SK-N-SH (cell line): Measurements from ENCODE around the gene SNX21. TPM values are rescaled to one million over a fixed set of nuclear protein-coding genes. Genes with fewer than 3 reads are reported as not detected.

Experiments used
- CTCF ChIA-PET: fragments of 300-600, 350-600 bp; formaldehyde crosslinking; extraction: SDS; loops from one replicate; lab custom pipeline; 2021; lab: Yijun Ruan, JAX
- POLR2A ChIA-PET: fragments of 350-600 bp; sonication (Branson Sonifier 250); formaldehyde crosslinking; extraction: SDS; loops from one replicate; lab custom pipeline; 2020; ENCODE audit warnings: antibody characterized with exemption, inconsistent platforms; lab: Yijun Ruan, JAX
- DNase-seq: peaks from one replicate; pipeline ENCODE4 v3.0.0; 2012
- H2AFZ ChIP-seq: fragments of 200-600 bp; sonication (generic); 2 replicates; pipeline ENCODE4 v1.8.1; 2016; ENCODE audit warnings: antibody characterized with exemption, mild to moderate bottlenecking, low read depth
- H3F3A ChIP-seq: fragments of 200-600 bp; sonication (generic); replicated peaks from 2 replicates; pipeline ENCODE3; 2016; ENCODE audit warnings: antibody characterized with exemption, mild to moderate bottlenecking; ENCODE audit not compliant: insufficient read depth
- H3K27ac ChIP-seq, 2 experiments: fragments of 200-500 bp in 1 of 2; fragments of 200-600 bp in 1 of 2; sonication (Bioruptor generic) in 1 of 2; sonication (generic), shearing (Covaris generic) in 1 of 2; 2 replicates each; pipeline versions ENCODE4 v1.5.1 to v1.6.1; 2014 to 2016; ENCODE audit warnings: low read depth in 2 of 2, inconsistent platforms in 1 of 2, low read length in 1 of 2, mild to moderate bottlenecking in 1 of 2, mixed read lengths in 1 of 2
- H3K27me3 ChIP-seq: fragments of 200-600 bp; sonication (generic), shearing (Covaris generic); 2 replicates; pipeline ENCODE4 v1.6.1; 2016; ENCODE audit warnings: mixed run types; ENCODE audit not compliant: insufficient read depth
- H3K36me3 ChIP-seq, 2 experiments: fragments of 200-500 bp in 1 of 2; fragments of 200-600 bp in 1 of 2; sonication (Bioruptor generic) in 1 of 2; sonication (generic) in 1 of 2; replicated peaks in 1 of 2; 2 replicates each; pipeline versions ENCODE3 to v1.5.1; 2014 to 2016; ENCODE audit warnings: low read length in 1 of 2, mild to moderate bottlenecking in 1 of 2; ENCODE audit not compliant: insufficient read depth in 2 of 2, control insufficient read depth in 1 of 2
- H3K4me1 ChIP-seq, 2 experiments: fragments of 200-500 bp in 1 of 2; fragments of 200-600 bp in 1 of 2; sonication (Bioruptor generic) in 1 of 2; sonication (generic), shearing (Covaris generic) in 1 of 2; 2 replicates each; pipeline versions ENCODE4 v1.5.1 to v1.6.1; 2014 to 2016; ENCODE audit warnings: low read depth in 1 of 2, low read length in 1 of 2, mixed run types in 1 of 2; ENCODE audit not compliant: insufficient read depth in 2 of 2, control insufficient read depth in 1 of 2
- H3K4me2 ChIP-seq: fragments of 200-600 bp; sonication (generic), shearing (Covaris generic); 2 replicates; pipeline ENCODE4 v1.6.1; 2017; ENCODE audit warnings: mixed run types
- H3K4me3 ChIP-seq, 2 experiments: fragments of 200-500 bp in 1 of 2; fragments of 200-600 bp in 1 of 2; sonication (Bioruptor generic) in 1 of 2; sonication (generic), shearing (Covaris generic) in 1 of 2; 2 replicates each; pipeline versions ENCODE4 v1.5.1 to v1.8.1; 2014 to 2016; ENCODE audit warnings: low read depth in 2 of 2, inconsistent platforms in 1 of 2, low read length in 1 of 2, mild to moderate bottlenecking in 1 of 2, mixed read lengths in 1 of 2, moderate library complexity in 1 of 2
- H3K79me2 ChIP-seq: fragments of 200-600 bp; sonication (generic); 2 replicates; pipeline ENCODE4 v1.8.1; 2017; ENCODE audit warnings: mild to moderate bottlenecking; ENCODE audit not compliant: insufficient read depth
- H3K9ac ChIP-seq: fragments of 200-600 bp; sonication (generic); 2 replicates; pipeline ENCODE4 v1.6.1; 2017; ENCODE audit warnings: mixed run types
- H3K9me2 ChIP-seq: fragments of 200-600 bp; sonication (generic); 2 replicates; pipeline ENCODE4 v1.6.1; 2017; ENCODE audit warnings: mixed run types
- H3K9me3 ChIP-seq: fragments of 200-600 bp; sonication (generic); 2 replicates; pipeline ENCODE4 v1.6.1; 2017; ENCODE audit warnings: mixed run types, mild to moderate bottlenecking, moderate library complexity
- H4K20me1 ChIP-seq: fragments of 200-600 bp; sonication (generic); 2 replicates; pipeline ENCODE4 v1.6.1; 2017; ENCODE audit warnings: mild to moderate bottlenecking, mixed run types; ENCODE audit not compliant: insufficient read depth
- CHD2 ChIP-seq: fragments of 150-350 bp; IDR thresholded peaks from 2 replicates; pipeline ENCODE4 v1.6.1; 2018; ENCODE audit warnings: low read length; ENCODE audit not compliant: partially characterized antibody
- ELF1 ChIP-seq: IDR thresholded peaks from 2 replicates; pipeline ENCODE4 v1.4.0; 2012
- FOSL2 ChIP-seq: IDR thresholded peaks from 2 replicates; pipeline ENCODE4 v1.4.0; 2012; ENCODE audit warnings: low read depth, mild to moderate bottlenecking, moderate library complexity, borderline replicate concordance
- GATA2 ChIP-seq: sonication (generic); formaldehyde crosslinking; IDR thresholded peaks from 2 replicates; pipeline ENCODE4 v1.5.0; 2020; ENCODE audit warnings: mild to moderate bottlenecking, missing genetic modification reagents
- IRF3 ChIP-seq: fragments of 150-350 bp; IDR thresholded peaks from 2 replicates; pipeline ENCODE4 v1.6.1; 2016; ENCODE audit warnings: mild to moderate bottlenecking, low read depth, low read length
- JUND ChIP-seq: IDR thresholded peaks from 2 replicates; pipeline ENCODE4 v1.4.0; 2012
- MAX ChIP-seq: IDR thresholded peaks from 2 replicates; pipeline ENCODE4 v1.4.0; 2012; ENCODE audit warnings: low read depth
- MXI1 ChIP-seq: IDR thresholded peaks from 2 replicates; pipeline ENCODE4 v1.6.1; 2012; ENCODE audit warnings: mild to moderate bottlenecking, low read depth, low read length, improper control_type of control experiment
- NRF1 ChIP-seq: IDR thresholded peaks from 2 replicates; pipeline ENCODE4 v1.6.1; 2012; ENCODE audit warnings: low read depth, mild to moderate bottlenecking, low read length
- POLR2AphosphoS5 ChIP-seq: IDR thresholded peaks from 2 replicates; pipeline ENCODE4 v1.6.1; 2012; ENCODE audit warnings: low read depth, low read length
- RCOR1 ChIP-seq: fragments of 150-350 bp; IDR thresholded peaks from 2 replicates; pipeline ENCODE4 v1.6.1; 2017; ENCODE audit warnings: antibody characterized with exemption, low read length
- SIN3A ChIP-seq: IDR thresholded peaks from 2 replicates; pipeline ENCODE4 v1.6.1; 2012; ENCODE audit warnings: low read depth, mild to moderate bottlenecking, low read length, moderate library complexity, borderline replicate concordance
- SMC3 ChIP-seq: IDR thresholded peaks from 2 replicates; pipeline ENCODE4 v1.6.1; 2012; ENCODE audit warnings: low read depth, low read length, improper control_type of control experiment
- TEAD4 ChIP-seq: IDR thresholded peaks from 2 replicates; pipeline ENCODE4 v1.4.0; 2012; ENCODE audit warnings: mild to moderate bottlenecking, borderline replicate concordance; ENCODE audit not compliant: insufficient read depth
- YY1 ChIP-seq: IDR thresholded peaks from 2 replicates; pipeline ENCODE4 v1.4.0; 2012; ENCODE audit warnings: low read depth, mild to moderate bottlenecking
- WGBS: methylation state at CpG from one replicate; pipeline ENCODE4 v1.1.6; 2017; ENCODE audit warnings: low lambda C conversion rate; 5-methylcytosine and 5-hydroxymethylcytosine counted together
- polyA plus RNA-seq, 3 experiments: library from polyadenylated mRNA; depleted of rRNA; stranded (reverse); fragments of >200 nt; gene quantifications; 2 replicates each; pipeline ENCODE4 v1.2.3, GENCODE V29; 2012

The SNX21 gene
- polyA plus RNA-seq, 1 of the 3 experiments (the other 2 are of a cell fraction): 22.1 TPM

- Histone ChIP-seq H4K20me1 (no peaks in the 10 kb centered on the region), H3K9ac (no peak overlapping the region), H3K9me3 (no peaks in the 10 kb centered on the region), H3K9me2 (no peaks in the 10 kb centered on the region), H3K27me3 (no peaks in the 10 kb centered on the region), H2AFZ (no peak overlapping the region), H3K36me3 (no peaks in the 10 kb centered on the region), H3F3A (no peaks in the 10 kb centered on the region), H3K4me2 (no peak overlapping the region), H3K4me1 (peaks cover under 1 to 6% of the 10 kb centered on the region in 2 experiments; a peak in 1 of 4 replicates), H3K4me3 (no peak overlapping the region), H3K27ac (no peak overlapping the region), H3K79me2 (peaks cover 8% of the 10 kb centered on the region)
- no peak for DNase-seq
- CTCF ChIA-PET: interaction anchor here (1.2 kb wide), 1 partner anchor 62 kb away, joined by 5 read pairs; no protein-coding TSS in a partner anchor
- POLR2A ChIA-PET: interaction anchor here (1.0 kb wide), 1 partner anchor 19 kb away, joined by 4 read pairs; no protein-coding TSS in a partner anchor
- no peak for TF ChIP-seq POLR2AphosphoS5
- no peak for TF ChIP-seq MXI1
- no peak for TF ChIP-seq IRF3
- no peak for TF ChIP-seq SMC3
- no peak for TF ChIP-seq GATA2 (CRISPR knock-in tag)
- TF ChIP-seq RCOR1: no peak
- no peak for TF ChIP-seq ELF1
- no peak for TF ChIP-seq CHD2
- no peak for TF ChIP-seq YY1
- no peak for TF ChIP-seq MAX
- TF ChIP-seq SIN3A: no peak
- TF ChIP-seq NRF1: no peak
- TF ChIP-seq JUND: no peak
- TF ChIP-seq TEAD4: no peak
- TF ChIP-seq FOSL2: no peak
- TF ChIP-seq, all 33 proteins: peak for 0
- 89% methylated on average over 7 of the region's 7 CpGs for WGBS
Observed at GRCh38 chr20:45861221-45862075, 27.8 kb downstream of the SNX21 start.
